Ishikawa (cell line): ENCODE data around the gene SKAP1.

ENCODE experiments used
- CEBPB ChIP-seq: IDR thresholded peaks from 2 replicates; pipeline ENCODE4 v1.6.1; 2012
- CREB1 ChIP-seq: IDR thresholded peaks from 2 replicates; pipeline ENCODE4 v1.6.1; 2012; ENCODE audit warnings: low read depth
- EGR1 ChIP-seq: IDR thresholded peaks from 2 replicates; pipeline ENCODE4 v1.6.1; 2012
- EP300 ChIP-seq: IDR thresholded peaks from 2 replicates; pipeline ENCODE4 v1.6.1; 2012; ENCODE audit warnings: borderline replicate concordance
- FOXM1 ChIP-seq: IDR thresholded peaks from 2 replicates; pipeline ENCODE4 v1.6.1; 2012; ENCODE audit warnings: low read depth, borderline replicate concordance
- MAX ChIP-seq: IDR thresholded peaks from 2 replicates; pipeline ENCODE4 v1.6.1; 2012
- NFIC ChIP-seq: IDR thresholded peaks from 2 replicates; pipeline ENCODE4 v1.6.1; 2012
- RAD21 ChIP-seq: IDR thresholded peaks from 2 replicates; pipeline ENCODE4 v1.6.1; 2012; ENCODE audit warnings: low read depth
- TAF1 ChIP-seq: IDR thresholded peaks from 2 replicates; pipeline ENCODE4 v1.6.1; 2012; ENCODE audit warnings: low read depth, mild to moderate bottlenecking
- TCF12 ChIP-seq: IDR thresholded peaks from 2 replicates; pipeline ENCODE4 v1.6.1; 2012; ENCODE audit warnings: low read depth
- TEAD4 ChIP-seq: IDR thresholded peaks from 2 replicates; pipeline ENCODE4 v1.6.1; 2012
- YY1 ChIP-seq: IDR thresholded peaks from 2 replicates; pipeline ENCODE4 v1.6.1; 2012; ENCODE audit warnings: low read depth
- ZBTB7A ChIP-seq: IDR thresholded peaks from 2 replicates; pipeline ENCODE4 v1.6.1; 2012; ENCODE audit warnings: low read depth
- TF ChIP-seq, protein P1 (sequence below): IDR thresholded peaks from 2 replicates; pipeline ENCODE4 v1.6.1; 2012; ENCODE audit warnings: low read depth, mild to moderate bottlenecking
- TF ChIP-seq, protein P2 (sequence below): IDR thresholded peaks from 2 replicates; pipeline ENCODE4 v1.6.1; 2012

The SKAP1 gene

DNA sequence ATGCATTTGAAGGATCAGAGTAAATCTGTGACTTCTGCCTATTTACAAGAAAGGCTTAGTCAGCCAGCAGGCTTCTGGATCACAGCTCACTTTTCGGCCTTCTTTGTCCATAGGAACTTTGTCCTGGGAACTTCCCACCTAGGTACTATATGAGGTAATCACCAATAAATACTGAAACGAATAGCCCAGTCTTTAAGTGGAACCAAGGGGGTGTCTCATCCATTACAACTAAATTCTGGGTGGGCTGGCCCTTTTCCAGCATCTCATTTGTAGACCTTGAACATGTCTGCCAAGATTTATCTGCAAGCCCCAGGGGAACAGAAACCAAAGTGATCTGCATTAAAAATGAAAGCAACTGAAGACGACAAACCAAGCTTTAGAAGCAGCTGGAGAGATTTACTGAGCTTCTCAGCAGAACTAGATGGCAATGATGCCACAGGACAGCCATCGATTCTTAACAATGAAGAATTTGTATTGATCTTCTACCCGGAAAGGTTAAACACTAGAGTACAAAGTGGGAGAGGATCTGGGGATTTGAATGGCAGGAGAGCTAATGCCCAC, 267.0 kb downstream of the SKAP1 start:
- no peak for TF ChIP-seq CREB1
- TF ChIP-seq EP300, result no peak
- TF ChIP-seq ZBTB7A, result no peak
- TF ChIP-seq TCF12, result no peak
- TF ChIP-seq, protein P1, sequence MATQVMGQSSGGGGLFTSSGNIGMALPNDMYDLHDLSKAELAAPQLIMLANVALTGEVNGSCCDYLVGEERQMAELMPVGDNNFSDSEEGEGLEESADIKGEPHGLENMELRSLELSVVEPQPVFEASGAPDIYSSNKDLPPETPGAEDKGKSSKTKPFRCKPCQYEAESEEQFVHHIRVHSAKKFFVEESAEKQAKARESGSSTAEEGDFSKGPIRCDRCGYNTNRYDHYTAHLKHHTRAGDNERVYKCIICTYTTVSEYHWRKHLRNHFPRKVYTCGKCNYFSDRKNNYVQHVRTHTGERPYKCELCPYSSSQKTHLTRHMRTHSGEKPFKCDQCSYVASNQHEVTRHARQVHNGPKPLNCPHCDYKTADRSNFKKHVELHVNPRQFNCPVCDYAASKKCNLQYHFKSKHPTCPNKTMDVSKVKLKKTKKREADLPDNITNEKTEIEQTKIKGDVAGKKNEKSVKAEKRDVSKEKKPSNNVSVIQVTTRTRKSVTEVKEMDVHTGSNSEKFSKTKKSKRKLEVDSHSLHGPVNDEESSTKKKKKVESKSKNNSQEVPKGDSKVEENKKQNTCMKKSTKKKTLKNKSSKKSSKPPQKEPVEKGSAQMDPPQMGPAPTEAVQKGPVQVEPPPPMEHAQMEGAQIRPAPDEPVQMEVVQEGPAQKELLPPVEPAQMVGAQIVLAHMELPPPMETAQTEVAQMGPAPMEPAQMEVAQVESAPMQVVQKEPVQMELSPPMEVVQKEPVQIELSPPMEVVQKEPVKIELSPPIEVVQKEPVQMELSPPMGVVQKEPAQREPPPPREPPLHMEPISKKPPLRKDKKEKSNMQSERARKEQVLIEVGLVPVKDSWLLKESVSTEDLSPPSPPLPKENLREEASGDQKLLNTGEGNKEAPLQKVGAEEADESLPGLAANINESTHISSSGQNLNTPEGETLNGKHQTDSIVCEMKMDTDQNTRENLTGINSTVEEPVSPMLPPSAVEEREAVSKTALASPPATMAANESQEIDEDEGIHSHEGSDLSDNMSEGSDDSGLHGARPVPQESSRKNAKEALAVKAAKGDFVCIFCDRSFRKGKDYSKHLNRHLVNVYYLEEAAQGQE, result no peak
- no peak for TF ChIP-seq NFIC
- TF ChIP-seq EGR1, result no peak
- TF ChIP-seq MAX, result no peak
- no peak for TF ChIP-seq FOXM1

GRCh38 chr17:48162306-48162934, 267.6 kb downstream of the SKAP1 start:
- TF ChIP-seq MAX (no peak), TEAD4 (no peak), CREB1 (no peak)

DNA sequence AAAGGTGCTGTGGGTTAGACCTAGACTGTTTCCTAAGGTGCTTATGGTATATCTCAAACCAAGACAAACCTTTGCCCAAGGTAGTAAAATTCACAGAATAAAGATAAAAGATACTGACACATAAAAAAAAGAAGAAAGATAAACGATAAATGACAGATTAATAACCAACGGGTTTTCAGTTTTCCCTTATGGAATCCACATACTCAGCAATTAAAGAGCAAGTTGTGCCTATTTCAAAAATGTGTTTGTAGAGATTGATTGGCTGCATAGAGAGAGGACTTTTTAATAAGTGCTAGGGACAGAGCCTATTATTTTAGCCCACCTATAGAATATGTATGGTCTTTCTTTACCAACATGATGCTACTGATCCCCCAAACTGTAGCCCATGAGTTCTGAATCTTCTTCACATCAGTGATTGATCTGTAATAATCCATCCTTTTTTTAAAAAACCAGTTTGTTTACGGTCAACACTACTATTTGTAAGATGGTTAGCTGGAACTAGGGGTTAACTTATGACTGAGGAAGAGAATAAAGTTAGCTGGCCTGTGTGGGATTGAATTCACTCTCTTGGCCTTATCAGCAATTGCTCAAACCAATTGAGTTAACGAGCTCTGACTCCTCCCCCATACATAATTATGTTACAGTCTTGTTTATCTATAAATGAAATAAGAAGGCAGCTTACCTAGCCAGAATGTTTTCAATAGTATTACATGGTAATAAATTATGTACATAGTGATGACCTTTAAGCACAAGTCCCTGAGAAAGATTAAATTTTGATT, 268.7 kb downstream of the SKAP1 start:
- TF ChIP-seq CREB1 (no peak), RAD21 (no peak), TEAD4 (no peak), ZBTB7A (no peak), MAX (no peak), YY1 (no peak), EP300 (no peak), EGR1 (no peak), TAF1 (no peak), CEBPB (no peak), FOXM1 (no peak), TCF12 (no peak), NFIC (no peak)
- TF ChIP-seq, protein P2, sequence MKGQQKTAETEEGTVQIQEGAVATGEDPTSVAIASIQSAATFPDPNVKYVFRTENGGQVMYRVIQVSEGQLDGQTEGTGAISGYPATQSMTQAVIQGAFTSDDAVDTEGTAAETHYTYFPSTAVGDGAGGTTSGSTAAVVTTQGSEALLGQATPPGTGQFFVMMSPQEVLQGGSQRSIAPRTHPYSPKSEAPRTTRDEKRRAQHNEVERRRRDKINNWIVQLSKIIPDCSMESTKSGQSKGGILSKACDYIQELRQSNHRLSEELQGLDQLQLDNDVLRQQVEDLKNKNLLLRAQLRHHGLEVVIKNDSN, result no peak
- TF ChIP-seq, protein P1, result no peak

DNA sequence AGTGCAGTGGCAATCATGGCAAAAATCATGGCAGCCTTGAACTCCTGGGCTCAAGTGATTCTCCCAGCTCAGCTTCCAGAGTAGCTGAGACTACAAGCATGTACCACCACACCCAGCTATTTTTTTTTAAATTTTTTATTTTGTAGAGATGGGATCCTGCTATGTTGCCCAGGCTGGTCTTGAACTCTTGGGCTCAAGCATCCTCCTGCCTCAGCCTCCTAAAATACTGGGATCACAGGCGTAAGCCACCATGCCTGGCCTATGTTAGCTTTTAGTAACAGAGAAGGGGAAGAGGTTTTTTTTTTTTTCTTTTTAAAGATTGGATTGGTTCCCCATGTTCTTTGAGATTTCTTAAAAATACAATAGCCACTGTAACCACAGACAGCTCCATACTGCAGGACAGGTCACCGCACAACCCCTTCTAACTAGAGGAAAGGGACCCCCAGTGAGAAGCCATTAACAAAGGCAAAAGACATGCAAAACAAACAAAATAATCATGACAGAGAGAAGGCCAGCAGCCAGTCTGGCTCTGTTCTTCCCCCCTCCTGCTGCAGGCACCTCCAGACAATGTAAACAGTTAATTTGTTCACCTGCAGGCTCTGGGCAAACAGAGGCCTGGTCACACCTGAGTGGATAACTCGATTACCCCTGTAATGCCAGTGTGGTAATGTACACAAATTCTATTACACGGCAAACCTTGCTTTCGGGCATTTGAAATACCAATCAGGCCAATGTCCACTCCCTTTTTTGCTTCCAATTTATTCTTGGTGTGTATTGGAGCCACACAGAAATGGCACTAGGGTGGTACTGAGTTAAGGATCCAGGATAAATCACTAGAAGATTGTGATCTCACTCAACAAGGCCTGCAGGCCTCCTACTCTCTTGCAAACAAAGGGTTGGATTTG, 269.6 kb downstream of the SKAP1 start:
- TF ChIP-seq TEAD4 (no peak), TCF12 (peak; percentile 49; the same call in 1 of the 2 replicates), NFIC (no peak)

GRCh38 chr17:48159232-48159631, 270.8 kb downstream of the SKAP1 start:
- TF ChIP-seq CEBPB, result no peak
- TF ChIP-seq MAX, result no peak
- no peak for TF ChIP-seq TCF12
- no peak for TF ChIP-seq FOXM1
- TF ChIP-seq EGR1, result no peak
- no peak for TF ChIP-seq CREB1
- no peak for TF ChIP-seq EP300
- TF ChIP-seq TAF1, result no peak
